Activated T-helper 1 cell treated with anti-CD3 and anti-CD28 coated beads, Interleukin-12 subunit alpha, Interleukin-12 subunit beta, Interleukin-2, Interleukin-4 antibody, amounts not matched to agents 30 ng/mL and 10 ng/mL and 1 ng/mL, durations not matched to agents 14 hours and 24 hours and 36 hours (primary cell): Measurements from ENCODE around the gene SLFN5. TPM values are rescaled to one million over a fixed set of nuclear protein-coding genes. Genes with fewer than 3 reads are reported as not detected.
"Not testable (repeated sequence)": the region's sequence is repeated elsewhere in the genome, so short reads cannot be mapped to it uniquely, and the experiment has no call there.

Experiments used
- DNase-seq: peaks from one replicate; pipeline ENCODE4 v3.0.0; 2021; ENCODE audit warnings: low spot score
- H3K27ac Mint-ChIP-seq: one replicate; pipeline ENCODE4 v1.8.0; 2021; ENCODE audit warnings: mild to moderate bottlenecking, mixed read lengths
- H3K27me3 Mint-ChIP-seq: one replicate; pipeline ENCODE4 v1.8.0; 2022; ENCODE audit warnings: mild to moderate bottlenecking, moderate library complexity, mixed read lengths; ENCODE audit not compliant: insufficient read depth
- H3K36me3 Mint-ChIP-seq: one replicate; pipeline ENCODE4 v1.8.0; 2021; ENCODE audit warnings: low read depth, mixed read lengths
- H3K4me1 Mint-ChIP-seq: one replicate; pipeline ENCODE4 v1.8.0; 2021; ENCODE audit warnings: low read depth, mixed read lengths
- H3K4me3 Mint-ChIP-seq: one replicate; pipeline ENCODE4 v1.8.0; 2021; ENCODE audit warnings: mild to moderate bottlenecking, moderate library complexity, mixed read lengths
- H3K9me3 Mint-ChIP-seq: one replicate; pipeline ENCODE4 v1.8.0; 2021; ENCODE audit warnings: mixed read lengths
- intact Hi-C: fragments of 100-400 bp; cut with micrococcal nuclease; formaldehyde crosslinking; loops from one replicate; pipeline ENCODE4 v1.15.1; 2024
- total RNA-seq: library from RNA; stranded (reverse); gene quantifications from 2 replicates; pipeline ENCODE4 v1.2.3, GENCODE V29; 2022

SLFN5 gene
- 10.4 and 11.0 TPM in 2 replicates for total RNA-seq

DNA sequence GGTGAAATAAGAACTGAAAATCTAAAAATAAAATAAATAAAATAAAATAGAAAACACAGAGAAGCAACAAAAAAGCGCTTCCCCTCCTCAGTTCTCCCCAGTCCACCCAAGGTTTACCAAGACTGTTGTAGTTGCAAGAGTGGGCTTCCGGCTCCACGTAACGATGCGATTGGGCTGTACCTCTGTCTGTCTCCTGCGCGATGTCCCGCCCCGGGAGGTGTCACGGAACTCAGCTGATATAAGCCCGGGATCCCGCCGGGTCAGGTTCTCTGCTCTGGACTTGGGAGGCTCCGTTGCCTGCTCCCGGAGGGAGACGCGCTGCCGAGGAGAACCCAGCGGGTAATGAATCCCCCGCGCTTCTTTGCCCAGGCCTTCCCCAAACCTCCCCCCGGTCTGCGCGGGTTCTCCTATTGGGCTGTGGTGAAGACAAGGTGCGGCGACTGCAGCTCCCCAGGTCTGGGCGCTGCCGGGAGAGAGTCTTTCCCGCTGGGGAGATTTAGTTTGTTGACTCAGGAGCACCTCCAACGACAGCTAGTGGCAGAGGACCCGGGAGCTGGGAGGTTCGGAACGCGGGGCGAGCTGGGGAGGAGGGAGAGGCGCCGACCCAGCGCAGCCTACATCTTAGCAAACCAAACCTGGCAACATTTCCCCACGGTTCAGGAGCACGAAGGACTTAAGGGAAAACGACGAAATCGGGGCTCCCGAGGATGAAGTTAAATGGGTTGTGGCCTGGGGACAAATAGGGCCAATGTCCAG is at the start of gene SLFN5:
Gene SLFN5, plus strand, starts transcription at position 268 of the 756 bp plus-strand sequence. CDS start 15,619 bp downstream, outside the sequence.
- Mint-ChIP-seq H3K4me3 (peak within 1 kb of the TSS; percentile 96), H3K36me3 (peaks cover 26% of the 10 kb centered on the region)

GRCh38 chr17:35194001-35194400 is 48.9 kb upstream of the SLFN5 start, which contains the start of gene SLC35G3:
SLC35G3 (minus strand) TSS chr17:35194393; CDS start chr17:35194307, 86 bp downstream.
- DNase-seq, H3K4me3 Mint-ChIP-seq, intact Hi-C loops, H3K27ac Mint-ChIP-seq, H3K27me3 Mint-ChIP-seq, H3K36me3 Mint-ChIP-seq: not testable (repeated sequence)
- Mint-ChIP-seq H3K9me3 (peaks cover 13% of the 10 kb centered on the region), H3K4me1 (peaks cover 14% of the 10 kb centered on the region)

More for the DNA sequence above, at the start of gene SLFN5:
- intact Hi-C loops: loop anchor here (1.0 to 10.0 kb wide), 14 partner anchors 29 to 564 kb away; partner anchors contain the start of genes AP2B1, CCT6B, NLE1 and PEX12
- peak; percentile 90 for DNase-seq
- Mint-ChIP-seq H3K27ac (peak within 1 kb of the TSS; percentile 96), H3K4me1 (peaks cover 77% of the 10 kb centered on the region), H3K9me3 (no peaks in the 10 kb centered on the region), H3K27me3 (no peaks in the 10 kb centered on the region)

DNA sequence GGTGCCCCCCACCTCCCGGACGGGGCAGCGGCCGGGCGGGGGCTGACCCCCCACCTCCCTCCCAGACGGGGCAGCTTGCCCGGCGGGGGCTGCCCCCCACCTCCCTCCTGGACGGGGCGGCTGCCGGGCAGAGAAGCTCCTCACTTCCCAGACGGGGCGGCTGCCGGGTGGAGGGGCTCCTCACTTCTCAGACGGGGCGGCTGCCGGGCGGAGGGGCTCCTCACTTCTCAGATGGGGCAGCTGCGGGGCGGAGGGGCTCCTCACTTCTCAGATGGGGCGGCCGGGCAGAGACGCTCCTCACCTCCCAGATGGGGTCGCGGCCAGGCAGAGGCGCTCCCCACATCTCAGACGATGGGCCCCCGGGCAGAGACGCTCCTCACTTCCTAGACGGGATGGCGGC is 47.8 kb upstream of the SLFN5 start:
- Mint-ChIP-seq H3K4me1 (peaks cover 14% of the 10 kb centered on the region), H3K36me3 (peaks cover 13% of the 10 kb centered on the region), H3K9me3 (peaks cover 24% of the 10 kb centered on the region)
- intact Hi-C loops, DNase-seq, H3K27me3 Mint-ChIP-seq, H3K27ac Mint-ChIP-seq, H3K4me3 Mint-ChIP-seq: not testable (repeated sequence)

DNA sequence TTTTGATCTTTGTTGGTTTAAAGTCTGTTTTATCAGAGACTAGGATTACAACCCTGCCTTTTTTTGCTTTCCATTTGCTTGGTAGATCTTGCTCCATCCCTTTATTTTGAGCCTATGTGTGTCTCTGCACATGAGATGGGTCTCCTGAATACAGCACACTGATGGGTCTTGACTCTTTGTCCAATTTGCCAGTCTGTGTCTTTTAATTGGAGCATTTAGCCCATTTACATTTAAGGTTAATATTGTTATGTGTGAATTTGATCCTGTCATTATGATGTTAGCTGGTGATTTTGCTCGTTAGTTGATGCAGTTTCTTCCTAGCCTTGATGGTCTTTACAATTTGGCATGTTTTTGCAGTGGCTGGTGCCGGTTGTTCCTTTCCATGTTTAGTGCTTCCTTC is 40.3 kb upstream of the SLFN5 start:
- not testable (repeated sequence) for H3K4me1 Mint-ChIP-seq, H3K27ac Mint-ChIP-seq

DNA sequence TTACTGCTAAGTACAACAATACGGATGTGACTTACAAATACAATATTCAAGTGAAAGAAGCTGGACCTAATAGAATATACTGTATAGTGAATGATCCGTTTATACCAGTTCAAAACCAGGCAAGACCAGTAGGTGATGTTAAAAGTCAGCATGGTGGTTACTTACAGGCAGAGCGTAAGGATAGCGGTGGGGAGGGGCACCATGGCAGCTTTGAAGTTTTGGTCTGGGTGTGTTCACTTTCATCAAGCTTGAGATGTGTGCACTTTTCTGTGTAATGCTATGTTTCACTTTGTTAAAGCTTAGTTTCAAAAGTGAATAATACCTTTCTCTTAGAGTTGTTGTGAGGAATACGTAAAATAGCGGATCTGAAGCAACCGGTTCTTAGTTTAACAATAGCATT is 32.1 kb upstream of the SLFN5 start:
- intact Hi-C loops: loop anchor here (5.0 to 10.0 kb wide), 3 partner anchors 68 to 1006 kb away; partner anchors contain the start of genes LIG3 and NLE1
- H3K36me3 Mint-ChIP-seq: peaks cover 6% of the 10 kb centered on the region
- H3K27me3 Mint-ChIP-seq: peaks cover 3% of the 10 kb centered on the region
- H3K4me3 Mint-ChIP-seq: no peak overlapping the region
- H3K4me1 Mint-ChIP-seq: peaks cover 51% of the 10 kb centered on the region
- no peak overlapping the region for H3K27ac Mint-ChIP-seq
- DNase-seq: no peak
- peaks cover 26% of the 10 kb centered on the region for H3K9me3 Mint-ChIP-seq

More for the DNA sequence above, 40.3 kb upstream of the SLFN5 start:
- H3K27me3 Mint-ChIP-seq: peaks cover 11% of the 10 kb centered on the region
- H3K4me3 Mint-ChIP-seq, DNase-seq, intact Hi-C loops: not testable (repeated sequence)
- H3K9me3 Mint-ChIP-seq: peaks cover 40% of the 10 kb centered on the region
- H3K36me3 Mint-ChIP-seq: peaks cover 21% of the 10 kb centered on the region

- peaks cover 23% of the 10 kb centered on the region for H3K9me3 Mint-ChIP-seq
- peak overlapping the region; percentile 92 for H3K27ac Mint-ChIP-seq
- no peaks in the 10 kb centered on the region for H3K27me3 Mint-ChIP-seq
- peaks cover 67% of the 10 kb centered on the region for H3K4me1 Mint-ChIP-seq
- peak overlapping the region; percentile 12 for H3K4me3 Mint-ChIP-seq
- intact Hi-C loops: loop anchor here (5.0 to 10.0 kb wide), 3 partner anchors 70 to 1008 kb away; partner anchors contain the start of genes LIG3 and NLE1
- no peak for DNase-seq
- H3K36me3 Mint-ChIP-seq: peaks cover 6% of the 10 kb centered on the region
Observed at GRCh38 chr17:35212668-35213067, 30.2 kb upstream of the SLFN5 start.

DNA sequence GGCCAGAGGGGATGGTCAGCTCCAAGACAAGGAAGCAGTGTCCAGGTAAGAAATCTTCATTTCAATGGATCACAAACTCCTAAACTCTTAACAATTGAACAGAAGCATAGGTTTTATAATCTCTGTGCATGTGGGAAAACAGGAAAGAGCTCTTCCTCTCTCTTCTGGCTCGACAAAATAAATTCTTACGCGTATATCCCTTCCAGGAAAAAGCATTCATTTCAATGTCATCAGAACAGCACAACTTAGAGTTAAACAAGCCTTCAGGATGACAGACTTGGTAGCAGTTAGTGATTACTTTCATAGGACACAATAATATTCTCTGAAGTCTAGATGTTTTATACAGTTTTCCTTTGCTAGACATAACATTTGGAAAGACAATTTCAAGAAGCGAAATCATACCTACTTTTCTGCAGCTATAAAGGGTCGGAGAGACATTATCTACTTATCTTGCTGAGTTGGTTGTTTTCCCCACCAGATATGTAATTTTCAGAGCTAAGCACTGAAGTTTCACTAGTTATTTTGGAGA is 29.4 kb upstream of the SLFN5 start:
- peaks cover 72% of the 10 kb centered on the region for H3K4me1 Mint-ChIP-seq
- H3K36me3 Mint-ChIP-seq: peaks cover 6% of the 10 kb centered on the region
- intact Hi-C loops: loop anchor here (5.0 to 10.0 kb wide), 3 partner anchors 71 to 1009 kb away; partner anchors contain the start of genes LIG3 and NLE1
- peak overlapping the region; percentile 40 for H3K4me3 Mint-ChIP-seq
- peaks cover 23% of the 10 kb centered on the region for H3K9me3 Mint-ChIP-seq
- peak overlapping the region; percentile 92 for H3K27ac Mint-ChIP-seq
- no peak for DNase-seq
- no peaks in the 10 kb centered on the region for H3K27me3 Mint-ChIP-seq

DNA sequence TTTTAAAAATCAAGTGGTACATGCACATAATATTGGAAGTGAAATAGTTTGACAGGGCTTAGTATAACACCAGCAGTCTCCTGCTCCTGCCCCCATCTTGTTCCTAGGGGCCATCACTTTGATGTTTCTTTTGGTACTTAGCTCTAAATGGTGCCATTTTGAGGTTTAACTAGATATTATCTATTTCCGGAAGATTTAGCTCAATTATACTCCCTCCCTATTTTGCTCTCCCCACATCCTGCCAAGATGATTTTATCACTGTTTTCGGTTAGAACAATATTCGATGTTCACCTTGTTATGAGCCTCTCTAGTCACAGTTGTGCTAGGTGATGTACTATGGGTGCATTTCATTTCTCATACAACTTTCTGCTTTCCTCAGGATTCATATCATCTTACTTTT is 28.7 kb upstream of the SLFN5 start:
- DNase-seq: peak; percentile 51
- peaks cover 6% of the 10 kb centered on the region for H3K36me3 Mint-ChIP-seq
- peaks cover 79% of the 10 kb centered on the region for H3K4me1 Mint-ChIP-seq
- H3K27ac Mint-ChIP-seq: peak overlapping the region; percentile 92
- intact Hi-C loops: loop anchor here (1.0 to 10.0 kb wide), 12 partner anchors 24 to 1009 kb away; partner anchors contain the start of genes LIG3, NLE1, SLFN11 and SLFN12L
- H3K9me3 Mint-ChIP-seq: peaks cover 21% of the 10 kb centered on the region
- H3K4me3 Mint-ChIP-seq: peak overlapping the region; percentile 40
- no peaks in the 10 kb centered on the region for H3K27me3 Mint-ChIP-seq

DNA sequence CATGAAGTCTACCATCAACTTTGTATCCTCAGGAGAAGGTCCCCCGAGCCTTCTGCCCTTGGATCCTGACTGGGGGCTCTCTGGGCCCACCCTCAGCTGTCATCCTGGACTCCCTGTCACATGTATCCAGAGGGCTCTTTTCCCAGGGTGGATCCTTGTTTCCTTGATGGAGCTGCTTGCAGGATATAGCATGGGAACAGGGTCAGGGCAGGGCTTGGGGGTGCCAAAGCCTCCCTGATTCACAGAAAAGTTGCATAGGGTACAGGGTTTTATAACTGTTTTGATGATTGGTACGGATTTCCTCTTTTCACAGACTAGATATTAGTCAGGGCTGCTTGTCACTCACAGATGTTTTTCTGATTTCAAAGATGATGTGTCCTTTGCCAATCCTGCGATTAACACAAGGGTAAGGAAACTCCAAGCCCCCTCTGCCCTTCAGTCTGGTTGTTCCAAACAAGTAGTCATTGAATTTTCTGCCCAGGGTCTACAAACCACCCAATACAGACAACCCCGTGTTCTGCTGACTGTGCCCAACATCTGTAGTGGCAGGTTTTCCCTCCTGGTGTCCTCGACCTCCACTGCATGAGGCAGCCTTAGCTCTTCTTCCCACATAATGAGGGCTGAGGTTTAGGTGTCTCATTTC is 28.1 kb upstream of the SLFN5 start:
- peak overlapping the region; percentile 92 for H3K27ac Mint-ChIP-seq
- peaks cover 16% of the 10 kb centered on the region for H3K9me3 Mint-ChIP-seq
- H3K4me1 Mint-ChIP-seq: peaks cover 85% of the 10 kb centered on the region

GRCh38 chr17:35217107-35217506 is 25.8 kb upstream of the SLFN5 start:
- Mint-ChIP-seq H3K36me3 (peaks cover 4% of the 10 kb centered on the region), H3K27ac (no peak overlapping the region), H3K9me3 (peaks cover 22% of the 10 kb centered on the region), H3K4me1 (peaks cover 74% of the 10 kb centered on the region), H3K4me3 (no peak overlapping the region), H3K27me3 (no peaks in the 10 kb centered on the region)
- DNase-seq: no peak
- intact Hi-C loops: loop anchor here (10.0 kb wide), 2 partner anchors 232 to 1012 kb away; partner anchors contain the start of gene LIG3

More for the DNA sequence above, 28.1 kb upstream of the SLFN5 start:
- peak overlapping the region; percentile 40 for H3K4me3 Mint-ChIP-seq
- intact Hi-C loops: loop anchor here (1.0 to 10.0 kb wide), 12 partner anchors 24 to 1010 kb away; partner anchors contain the start of genes LIG3, NLE1, SLFN11 and SLFN12L
- H3K36me3 Mint-ChIP-seq: peaks cover 6% of the 10 kb centered on the region
- H3K27me3 Mint-ChIP-seq: no peaks in the 10 kb centered on the region
- peak; percentile 12 for DNase-seq

DNA sequence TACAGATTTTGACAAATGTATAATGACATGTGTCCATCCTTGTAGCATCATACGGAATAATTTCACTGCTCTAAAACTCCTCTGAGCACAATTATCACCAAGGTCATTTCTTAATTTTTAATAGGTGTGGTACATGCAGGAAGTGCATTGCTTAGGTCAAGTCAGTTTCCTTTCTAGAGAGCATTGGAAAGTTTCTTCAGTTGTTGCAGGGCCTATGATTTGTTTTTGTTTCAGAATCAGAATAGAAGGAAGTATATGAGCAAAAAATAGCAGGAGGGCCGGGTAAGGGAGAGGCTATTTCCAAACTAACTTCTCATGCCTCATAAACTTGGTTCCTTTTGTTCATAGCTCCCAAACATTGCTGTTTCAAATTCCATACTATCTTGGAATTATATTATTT is 24.0 kb upstream of the SLFN5 start:
- Mint-ChIP-seq H3K36me3 (peaks cover 12% of the 10 kb centered on the region), H3K27me3 (no peaks in the 10 kb centered on the region), H3K4me1 (peaks cover 56% of the 10 kb centered on the region), H3K4me3 (peak overlapping the region; percentile 54), H3K27ac (peak overlapping the region; percentile 84), H3K9me3 (peaks cover 24% of the 10 kb centered on the region)
- intact Hi-C loops: loop anchor here (10.0 kb wide), 2 partner anchors 234 to 1014 kb away; partner anchors contain the start of gene LIG3
- DNase-seq: no peak

DNA sequence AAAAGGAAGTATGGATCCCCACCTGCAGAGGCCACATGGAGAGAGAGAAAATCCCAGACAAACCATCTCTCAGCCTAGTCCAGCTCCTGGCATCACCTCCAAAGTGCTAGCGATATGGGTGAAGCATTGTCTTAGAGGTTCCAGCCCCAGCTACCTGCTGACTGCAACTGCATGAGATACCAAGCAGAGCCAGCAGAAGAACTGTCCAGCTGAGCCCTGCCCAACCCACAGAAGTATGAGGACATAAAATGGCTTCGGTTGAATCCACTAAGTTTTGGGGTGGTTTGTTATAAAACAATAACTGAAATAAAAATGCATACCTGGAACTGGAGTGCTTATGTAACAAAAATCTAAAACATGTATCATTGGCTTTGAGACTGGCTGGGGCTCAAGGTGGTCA is 20.4 kb upstream of the SLFN5 start:
- H3K9me3 Mint-ChIP-seq: peaks cover 30% of the 10 kb centered on the region
- no peak for DNase-seq
- H3K27ac Mint-ChIP-seq: no peak overlapping the region
- peaks cover 29% of the 10 kb centered on the region for H3K4me1 Mint-ChIP-seq
- intact Hi-C loops: no loop called here
- H3K27me3 Mint-ChIP-seq: peaks cover 3% of the 10 kb centered on the region
- H3K4me3 Mint-ChIP-seq: no peak overlapping the region
- peaks cover 24% of the 10 kb centered on the region for H3K36me3 Mint-ChIP-seq
